Activated B cell treated with CpG ODN at 0.5 μM for 24 hours (primary cell): ENCODE results near the gene IRAK1. TPM values are rescaled to one million over a fixed set of nuclear protein-coding genes. Genes with fewer than 3 reads are reported as not detected.
"Not testable (repeated sequence)": the region's sequence is repeated elsewhere in the genome, so short reads cannot be mapped to it uniquely, and the experiment has no call there.

Experiments used
- ATAC-seq: fragments of 200-7000 bp; cut with Tn5 transposase; one replicate; pipeline ENCODE4 v1.10.0; 2021; ENCODE audit warnings: low read depth, mild to moderate bottlenecking, moderate library complexity
- CTCF ChIA-PET: fragments of 350-600 bp; sonication (Branson Sonifier 250); formaldehyde crosslinking; loops from one replicate; lab custom pipeline; 2021; ENCODE audit warnings: antibody characterized with exemption; lab: Charles Lee
- POLR2A ChIA-PET: fragments of 350-600 bp; sonication (Branson Sonifier 250); formaldehyde crosslinking; loops from one replicate; lab custom pipeline; 2021; ENCODE audit warnings: antibody characterized with exemption; lab: Charles Lee
- DNase-seq: peaks from one replicate; pipeline ENCODE4 v3.0.0; 2022
- H3K27ac Mint-ChIP-seq: one replicate; pipeline ENCODE4 v1.8.0; 2020; ENCODE audit warnings: mixed read lengths
- H3K27me3 Mint-ChIP-seq: one replicate; pipeline ENCODE4 v1.8.0; 2021; ENCODE audit warnings: mixed read lengths
- H3K36me3 Mint-ChIP-seq: one replicate; pipeline ENCODE4 v1.8.0; 2021; ENCODE audit warnings: low read depth, mixed read lengths
- H3K4me1 Mint-ChIP-seq: one replicate; pipeline ENCODE4 v1.8.0; 2021; ENCODE audit warnings: mixed read lengths
- H3K4me3 Mint-ChIP-seq: one replicate; pipeline ENCODE4 v1.8.0; 2020; ENCODE audit warnings: mild to moderate bottlenecking, mixed read lengths
- H3K9me3 Mint-ChIP-seq: one replicate; pipeline ENCODE4 v1.8.0; 2020; ENCODE audit warnings: mixed read lengths
- CTCF ChIP-seq: fragments of 200-600 bp; IDR thresholded peaks from one replicate; pipeline ENCODE4 v1.8.0; 2022; ENCODE audit warnings: antibody characterized with exemption, mild to moderate bottlenecking
- intact Hi-C: fragments of 100-400 bp; cut with micrococcal nuclease; formaldehyde crosslinking; loops from one replicate; pipeline ENCODE4 v1.15.1; 2024
- total RNA-seq: library from RNA; stranded (reverse); gene quantifications from 2 replicates; pipeline ENCODE4 v1.2.3, GENCODE V29; 2022

The IRAK1 gene
- total RNA-seq, 1 donor from 2014 or later = 146 TPM

GRCh38 chrX:153999359-154000037 is 20.2 kb downstream of the IRAK1 start:
- Mint-ChIP-seq H3K9me3 (no peaks in the 10 kb centered on the region), H3K4me1 (peaks cover 31% of the 10 kb centered on the region), H3K27ac (no peak overlapping the region), H3K27me3 (no peaks in the 10 kb centered on the region), H3K4me3 (no peak overlapping the region), H3K36me3 (peaks cover 1% of the 10 kb centered on the region)
- no peak for DNase-seq
- no peak for ATAC-seq
- intact Hi-C loops = no loop called here
- ChIA-PET POLR2A (interaction anchor here (0.6 to 0.7 kb wide), 2 partner anchors 18 to 20 kb away, joined by 5 read pairs; partner anchors contain the start of gene IRAK1), CTCF (no interaction called here)
- no peak for TF ChIP-seq CTCF

GRCh38 chrX:153995504-153995903 is 24.2 kb downstream of the IRAK1 start:
- no peaks in the 10 kb centered on the region for H3K4me1 Mint-ChIP-seq
- TF ChIP-seq CTCF = no peak
- H3K27me3 Mint-ChIP-seq = no peaks in the 10 kb centered on the region
- no peak overlapping the region for H3K27ac Mint-ChIP-seq
- no peaks in the 10 kb centered on the region for H3K9me3 Mint-ChIP-seq
- no peaks in the 10 kb centered on the region for H3K36me3 Mint-ChIP-seq
- no peak overlapping the region for H3K4me3 Mint-ChIP-seq
- POLR2A ChIA-PET = no interaction called here
- ATAC-seq (no peak), DNase-seq (no peak)
- CTCF ChIA-PET = no interaction called here
- intact Hi-C loops = no loop called here

GRCh38 chrX:153994398-153994797 is 25.3 kb downstream of the IRAK1 start:
- POLR2A ChIA-PET, H3K27ac Mint-ChIP-seq, H3K27me3 Mint-ChIP-seq, DNase-seq, ATAC-seq, H3K9me3 Mint-ChIP-seq, H3K4me1 Mint-ChIP-seq, intact Hi-C loops, H3K36me3 Mint-ChIP-seq, CTCF ChIA-PET, H3K4me3 Mint-ChIP-seq: not testable (repeated sequence)

GRCh38 chrX:153993978-153994377 is 25.7 kb downstream of the IRAK1 start:
- ATAC-seq = no peak
- H3K27me3 Mint-ChIP-seq = no peaks in the 10 kb centered on the region

GRCh38 chrX:153993079-153993478 is 26.6 kb downstream of the IRAK1 start:
- Mint-ChIP-seq H3K27me3 (no peaks in the 10 kb centered on the region), H3K4me1 (no peaks in the 10 kb centered on the region), H3K9me3 (no peaks in the 10 kb centered on the region), H3K27ac (no peak overlapping the region), H3K36me3 (no peaks in the 10 kb centered on the region), H3K4me3 (no peak overlapping the region)
- intact Hi-C loops = no loop called here
- ATAC-seq = no peak
- TF ChIP-seq CTCF = no peak
- ChIA-PET CTCF (no interaction called here), POLR2A (no interaction called here)
- DNase-seq = no peak

More at GRCh38 chrX:153993978-153994377, 25.7 kb downstream of the IRAK1 start:
- no peaks in the 10 kb centered on the region for H3K4me1 Mint-ChIP-seq
- intact Hi-C loops = no loop called here
- no peaks in the 10 kb centered on the region for H3K9me3 Mint-ChIP-seq
- POLR2A ChIA-PET = no interaction called here
- H3K27ac Mint-ChIP-seq = no peak overlapping the region
- no peaks in the 10 kb centered on the region for H3K36me3 Mint-ChIP-seq
- CTCF ChIA-PET = no interaction called here
- no peak for DNase-seq
- no peak overlapping the region for H3K4me3 Mint-ChIP-seq
- TF ChIP-seq CTCF = no peak

- no peak for TF ChIP-seq CTCF
- CTCF ChIA-PET = no interaction called here
- DNase-seq (no peak), ATAC-seq (no peak)
- intact Hi-C loops = no loop called here
- no peaks in the 10 kb centered on the region for H3K36me3 Mint-ChIP-seq
- no peaks in the 10 kb centered on the region for H3K4me1 Mint-ChIP-seq
- H3K4me3 Mint-ChIP-seq = no peak overlapping the region
- H3K9me3 Mint-ChIP-seq = no peaks in the 10 kb centered on the region
- no peak overlapping the region for H3K27ac Mint-ChIP-seq
- H3K27me3 Mint-ChIP-seq = no peaks in the 10 kb centered on the region
- POLR2A ChIA-PET = interaction anchor here (0.7 to 0.9 kb wide), 2 partner anchors 10 to 389 kb away, joined by 3 to 8 read pairs; no protein-coding TSS in a partner anchor
Measured at GRCh38 chrX:153992180-153992579, 27.5 kb downstream of the IRAK1 start.
